Measurements from ENCODE around the gene CTDSPL. TPM values are rescaled to one million over a fixed set of nuclear protein-coding genes. Genes with fewer than 3 reads are reported as not detected.

CTDSPL gene
- total RNA-seq, 1 experiment from 2014 or later, result 34.4 TPM

- Histone ChIP-seq H3K36me3 (ENCODE audit: control insufficient read depth in 1 of 2, insufficient read depth in 2 of 2, low read length in 2 of 2) (no peaks in the 10 kb centered on the region), H3K4me1 (ENCODE audit: control insufficient read depth in 1 of 2, insufficient read depth in 2 of 2, low read length in 2 of 2) (peaks cover 20 to 31% of the 10 kb centered on the region in 2 experiments), H3K27ac (ENCODE audit: low read depth, low read length) (no peak overlapping the region), H4K20me1 (ENCODE audit: insufficient read depth) (no peaks in the 10 kb centered on the region), H2AFZ (ENCODE audit: low read depth, low read length, poor library complexity, severe bottlenecking) (no peak overlapping the region), H3K79me2 (ENCODE audit: insufficient read depth, low read length) (peaks cover 17% of the 10 kb centered on the region; the same call in 1 of the 2 replicates), H3K9me3 (ENCODE audit: control insufficient read depth in 1 of 2, insufficient read depth in 1 of 2, low read depth in 1 of 2, low read length in 2 of 2) (no peaks in the 10 kb centered on the region), H3K4me3 (replicated peaks in 1 of 2; ENCODE audit: low read depth in 1 of 2, low read length in 2 of 2) (no peak overlapping the region), H3K4me2 (ENCODE audit: low read length) (no peak overlapping the region), H3K9ac (ENCODE audit: low read length) (no peak overlapping the region), H3K27me3 (ENCODE audit: insufficient read depth, low read length) (no peaks in the 10 kb centered on the region), H3K9me2 (ENCODE audit: insufficient read depth) (no peaks in the 10 kb centered on the region)
- ChIA-PET RAD21 (ENCODE audit: low non-redundant PET in 1 of 2, low total read pairs in 2 of 2, uncharacterized antibody in 2 of 2, unreplicated experiment in 2 of 2) (no interaction called here), CTCF (interaction anchor here (0.9 to 1.5 kb wide), 4 partner anchors 109 to 138 kb away, joined by 3 to 4 read pairs (median 4); no protein-coding TSS in a partner anchor), POLR2A (no interaction called here)
- intact Hi-C loops (cut with micrococcal nuclease), result loop anchor here (10.0 kb wide), 1 partner anchor 796 kb away; no protein-coding TSS in a partner anchor
- no TSS peak for BruUV-seq (replicated peaks)
- no peak for TF ChIP-seq TCF7L2 (IDR thresholded peaks at IDR 0.05; ENCODE audit: borderline replicate concordance, extremely low read depth, insufficient read depth, insufficient read length)
- DNase-seq (ENCODE audit: low read depth, low spot score) (no peak), ATAC-seq (no peak)
These were observed 2.9 kb upstream of the CTDSPL start for GRCh38 chr3:37858742-37859141.

GRCh38 chr3:37859354-37859753 is 2.3 kb upstream of the CTDSPL start:
- H3K9me3 ChIP-seq (ENCODE audit: control insufficient read depth in 1 of 2, insufficient read depth in 1 of 2, low read depth in 1 of 2, low read length in 2 of 2), result no peaks in the 10 kb centered on the region
- ChIA-PET RAD21 (ENCODE audit: low non-redundant PET in 1 of 2, low total read pairs in 2 of 2, uncharacterized antibody in 2 of 2, unreplicated experiment in 2 of 2) (no interaction called here), POLR2A (no interaction called here), CTCF (interaction anchor here (0.9 to 1.0 kb wide), 3 partner anchors 108 to 138 kb away, joined by 3 to 4 read pairs (median 3); no protein-coding TSS in a partner anchor)
- intact Hi-C loops (cut with micrococcal nuclease), result loop anchor here (10.0 kb wide), 1 partner anchor 795 kb away; no protein-coding TSS in a partner anchor
- no peaks in the 10 kb centered on the region for H3K9me2 ChIP-seq (ENCODE audit: insufficient read depth)
- H3K4me3 ChIP-seq (replicated peaks in 1 of 2; ENCODE audit: low read depth in 1 of 2, low read length in 2 of 2), result no peak overlapping the region
- H3K4me1 ChIP-seq (ENCODE audit: control insufficient read depth in 1 of 2, insufficient read depth in 2 of 2, low read length in 2 of 2), result peaks cover 26 to 38% of the 10 kb centered on the region in 2 experiments
- H3K4me2 ChIP-seq (ENCODE audit: low read length), result no peak overlapping the region
- no peak overlapping the region for H3K9ac ChIP-seq (ENCODE audit: low read length)
- no TSS peak for BruUV-seq (replicated peaks)
- H3K36me3 ChIP-seq (ENCODE audit: control insufficient read depth in 1 of 2, insufficient read depth in 2 of 2, low read length in 2 of 2), result no peaks in the 10 kb centered on the region
- DNase-seq (ENCODE audit: low read depth, low spot score) (no peak), ATAC-seq (no peak)
- peaks cover 23% of the 10 kb centered on the region for H3K79me2 ChIP-seq (ENCODE audit: insufficient read depth, low read length)
- no peak overlapping the region for H2AFZ ChIP-seq (ENCODE audit: low read depth, low read length, poor library complexity, severe bottlenecking)
- H4K20me1 ChIP-seq (ENCODE audit: insufficient read depth), result no peaks in the 10 kb centered on the region; the same call in 1 of the 2 replicates
- H3K27me3 ChIP-seq (ENCODE audit: insufficient read depth, low read length), result no peaks in the 10 kb centered on the region
- H3K27ac ChIP-seq (ENCODE audit: low read depth, low read length), result no peak overlapping the region
- no peak for TF ChIP-seq CBX3 (IDR thresholded peaks at IDR 0.05; ENCODE audit: low read depth)
- TF ChIP-seq RAD21 (IDR thresholded peaks at IDR 0.05; ENCODE audit: low read depth), result no peak
- TF ChIP-seq POLR2AphosphoS5 (IDR thresholded peaks at IDR 0.05; ENCODE audit: low read depth, low read length), result no peak
- TF ChIP-seq FOSL1 (IDR thresholded peaks at IDR 0.05; ENCODE audit: low read depth), result no peak
- TF ChIP-seq MAX (IDR thresholded peaks at IDR 0.05), result no peak
- no peak for TF ChIP-seq YY1 (IDR thresholded peaks at IDR 0.05; ENCODE audit: extremely low read depth, insufficient replicate concordance, low read depth, low read length)
- no peak for TF ChIP-seq ZNF274 (IDR thresholded peaks at IDR 0.05; ENCODE audit: low read depth, low read length)
- no peak for TF ChIP-seq EGR1 (IDR thresholded peaks at IDR 0.05; ENCODE audit: low read depth)
- no peak for TF ChIP-seq JUND (IDR thresholded peaks at IDR 0.05)
- TF ChIP-seq CEBPB (IDR thresholded peaks at IDR 0.05; ENCODE audit: low read depth), result no peak
- TF ChIP-seq EZH2phosphoT487 (IDR thresholded peaks at IDR 0.05; ENCODE audit: borderline replicate concordance), result no peak
- TF ChIP-seq SIN3A (IDR thresholded peaks at IDR 0.05; ENCODE audit: low read depth), result no peak
- no peak for TF ChIP-seq TCF7L2 (IDR thresholded peaks at IDR 0.05; ENCODE audit: borderline replicate concordance, extremely low read depth, insufficient read depth, insufficient read length)
- no peak for TF ChIP-seq ATF3 (IDR thresholded peaks at IDR 0.05)
- no peak for TF ChIP-seq ELF1 (IDR thresholded peaks at IDR 0.05; ENCODE audit: borderline replicate concordance, low read depth)
- no peak for TF ChIP-seq ZFX (IDR thresholded peaks at IDR 0.05)
- TF ChIP-seq EZH2 (IDR thresholded peaks at IDR 0.05), result no peak
- TF ChIP-seq POLR2A (IDR thresholded peaks at IDR 0.05; ENCODE audit: borderline replicate concordance, extremely low read depth, insufficient read depth, insufficient read length), result no peak
- TF ChIP-seq ZBTB33 (IDR thresholded peaks at IDR 0.05; ENCODE audit: extremely low read depth, insufficient replicate concordance, low read length), result no peak

Measured in HCT116 (cell line).